GM13976 (cell line): ENCODE data around the gene PARD3.

Experiments
- DNase-seq: peaks from one replicate; pipeline ENCODE4 v3.0.0; 2012; ENCODE audit warnings: low spot score
- in situ Hi-C: fragments of 300-500 bp; cut with MboI; formaldehyde crosslinking; loops from one replicate; pipeline ENCODE4 v1.12.0; 2022; ENCODE audit warnings: low sequenced_read_pairs, mixed read lengths, inconsistent platforms; ENCODE audit not compliant: unreplicated experiment
- TF ChIP-seq, protein P1 (sequence below): IDR thresholded peaks from 2 replicates; pipeline ENCODE4 v1.5.1; 2012; ENCODE audit warnings: borderline replicate concordance, mild to moderate bottlenecking; ENCODE audit not compliant: insufficient read depth; ENCODE audit errors: extremely low read depth, missing control alignments, control extremely low read depth

PARD3 gene

DNA sequence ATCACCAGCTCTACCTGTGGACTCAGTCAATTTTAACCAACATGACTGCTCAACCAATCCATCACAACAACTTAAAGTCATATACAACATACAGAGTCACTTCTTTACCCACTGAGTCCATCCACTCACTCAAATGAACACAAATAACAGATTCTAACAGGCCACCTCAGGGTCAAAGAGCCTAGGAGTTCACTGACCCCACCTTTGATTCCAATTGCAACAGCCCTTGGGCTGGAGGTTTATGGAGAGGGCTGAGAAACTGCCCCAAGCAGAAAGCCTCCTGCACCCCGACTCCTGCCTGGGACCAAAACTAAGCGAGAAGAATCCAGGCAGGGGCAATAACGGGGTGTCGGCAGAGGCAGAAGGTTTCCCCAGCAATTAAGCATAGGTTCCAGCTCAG lies 263.8 kb downstream of the PARD3 start:
- no peak for DNase-seq
- TF ChIP-seq, protein P1, sequence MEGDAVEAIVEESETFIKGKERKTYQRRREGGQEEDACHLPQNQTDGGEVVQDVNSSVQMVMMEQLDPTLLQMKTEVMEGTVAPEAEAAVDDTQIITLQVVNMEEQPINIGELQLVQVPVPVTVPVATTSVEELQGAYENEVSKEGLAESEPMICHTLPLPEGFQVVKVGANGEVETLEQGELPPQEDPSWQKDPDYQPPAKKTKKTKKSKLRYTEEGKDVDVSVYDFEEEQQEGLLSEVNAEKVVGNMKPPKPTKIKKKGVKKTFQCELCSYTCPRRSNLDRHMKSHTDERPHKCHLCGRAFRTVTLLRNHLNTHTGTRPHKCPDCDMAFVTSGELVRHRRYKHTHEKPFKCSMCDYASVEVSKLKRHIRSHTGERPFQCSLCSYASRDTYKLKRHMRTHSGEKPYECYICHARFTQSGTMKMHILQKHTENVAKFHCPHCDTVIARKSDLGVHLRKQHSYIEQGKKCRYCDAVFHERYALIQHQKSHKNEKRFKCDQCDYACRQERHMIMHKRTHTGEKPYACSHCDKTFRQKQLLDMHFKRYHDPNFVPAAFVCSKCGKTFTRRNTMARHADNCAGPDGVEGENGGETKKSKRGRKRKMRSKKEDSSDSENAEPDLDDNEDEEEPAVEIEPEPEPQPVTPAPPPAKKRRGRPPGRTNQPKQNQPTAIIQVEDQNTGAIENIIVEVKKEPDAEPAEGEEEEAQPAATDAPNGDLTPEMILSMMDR, result no peak
- in situ Hi-C loops, result no loop called here

DNA sequence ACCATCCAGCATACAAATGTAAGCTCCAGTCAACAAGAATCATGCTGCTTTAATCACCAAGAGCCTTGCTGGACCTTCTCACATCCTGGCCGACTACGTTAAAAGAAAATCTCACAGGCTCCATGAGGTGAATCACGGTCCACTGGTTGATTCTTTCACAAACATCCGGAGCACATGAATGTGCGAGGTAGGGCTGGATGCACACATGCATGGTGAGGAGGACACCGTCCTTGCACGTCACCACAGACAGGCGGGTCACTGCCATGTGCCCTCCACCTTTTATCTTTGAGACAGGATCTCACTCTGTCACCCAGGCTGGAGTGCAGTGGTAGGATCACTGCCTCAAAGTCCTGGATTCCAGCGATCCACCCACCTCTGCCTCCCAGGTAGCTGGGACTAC lies 265.1 kb downstream of the PARD3 start:
- TF ChIP-seq, protein P1, result no peak
- in situ Hi-C loops, result no loop called here

DNA sequence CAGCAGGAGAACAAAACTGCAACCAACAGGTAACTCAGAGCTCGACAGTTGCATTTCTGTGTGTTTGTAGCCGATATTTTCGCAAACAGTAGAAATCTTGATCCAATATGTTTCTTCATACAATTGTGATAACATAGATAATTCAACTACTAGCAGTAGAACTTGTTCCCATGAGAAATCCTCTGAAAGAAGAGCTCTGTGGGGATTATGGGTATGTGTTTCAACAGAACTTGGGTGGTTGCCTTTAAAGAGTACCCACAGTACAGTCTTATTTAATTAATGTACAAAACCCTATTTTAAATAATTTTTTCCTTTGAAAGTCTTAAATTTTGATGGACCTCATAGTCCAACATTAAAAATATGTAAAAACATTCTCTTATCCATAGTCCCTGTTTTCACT lies 266.1 kb downstream of the PARD3 start:
- in situ Hi-C loops, result no loop called here
- TF ChIP-seq, protein P1, result no peak
- DNase-seq, result no peak

More for the DNA sequence above, 265.1 kb downstream of the PARD3 start:
- no peak for DNase-seq

DNA sequence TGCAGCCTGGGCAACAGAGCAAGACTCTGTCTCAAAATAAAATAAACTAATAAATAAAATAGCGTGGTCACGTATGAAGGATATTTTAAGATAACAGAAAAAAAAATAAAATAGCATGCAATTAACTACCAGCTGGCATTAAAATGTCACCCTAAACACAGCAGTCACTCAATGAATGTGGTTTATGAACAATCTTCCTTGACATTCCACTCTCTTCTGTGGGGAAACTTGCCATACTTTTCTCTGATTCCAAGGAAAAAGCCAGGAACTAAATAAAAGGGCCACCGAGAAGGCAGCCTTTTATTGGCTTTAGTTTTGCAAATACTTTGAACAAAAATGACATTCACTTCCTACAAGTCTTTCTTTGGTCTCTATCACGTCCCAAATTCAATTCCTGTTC lies 266.6 kb downstream of the PARD3 start:
- in situ Hi-C loops, result no loop called here
- DNase-seq, result no peak
- TF ChIP-seq, protein P1, result no peak

GRCh38 chr10:34547695-34548094 lies 267.4 kb downstream of the PARD3 start:
- in situ Hi-C loops, result no loop called here
- TF ChIP-seq, protein P1, result no peak
- DNase-seq, result no peak

- in situ Hi-C loops, result no loop called here
- DNase-seq, result no peak
- TF ChIP-seq, protein P1, result no peak
These were observed 267.8 kb downstream of the PARD3 start for GRCh38 chr10:34547291-34547690.

DNA sequence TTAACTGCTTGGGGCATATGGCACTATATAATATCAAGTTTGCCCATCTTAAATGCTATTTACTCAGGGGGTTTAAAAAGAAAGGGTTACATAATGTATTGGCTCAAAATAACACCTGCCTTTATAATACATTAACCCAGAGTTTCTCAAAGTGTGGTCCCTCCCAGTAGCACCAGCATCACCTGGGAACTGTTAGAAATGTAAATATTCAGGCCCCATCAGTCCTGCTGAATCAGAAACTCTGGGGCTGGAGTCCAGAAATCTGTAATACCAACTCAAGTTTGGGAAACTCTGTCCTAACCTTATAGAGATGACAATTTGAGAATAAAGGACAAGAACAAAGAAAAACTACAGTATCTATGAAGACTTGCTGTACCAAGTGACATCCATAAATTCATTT lies 270.7 kb downstream of the PARD3 start:
- in situ Hi-C loops, result no loop called here
- DNase-seq, result no peak
- TF ChIP-seq, protein P1, result no peak
